Smooth muscle cell (in vitro differentiated cells): Measurements from ENCODE around the gene EPHA5. TPM values are rescaled to one million over a fixed set of nuclear protein-coding genes. Genes with fewer than 3 reads are reported as not detected.

Source experiments
- DNase-seq: peaks from one replicate; lab custom pipeline; 2025; ENCODE audit not compliant: unreplicated experiment; lab: John Stamatoyannopoulos, UW
- H2AFZ ChIP-seq: fragments of 200-600 bp; sonication (generic); 2 replicates; pipeline ENCODE4 v1.6.0; 2016; ENCODE audit warnings: antibody characterized with exemption, low read depth, mild to moderate bottlenecking
- H3F3A ChIP-seq: fragments of 200-600 bp; sonication (generic); 2 replicates; pipeline ENCODE4 v1.6.0; 2017; ENCODE audit warnings: antibody characterized with exemption, low read depth
- H3K27ac ChIP-seq: fragments of 200-600 bp; sonication (generic); 2 replicates; pipeline ENCODE4 v1.5.1; 2016; ENCODE audit warnings: low read depth, mild to moderate bottlenecking
- H3K27me3 ChIP-seq: fragments of 200-600 bp; sonication (generic); 2 replicates; pipeline ENCODE4 v1.6.1; 2016; ENCODE audit warnings: low read depth, mild to moderate bottlenecking
- H3K36me3 ChIP-seq: fragments of 200-600 bp; sonication (generic); 2 replicates; pipeline ENCODE4 v1.5.1; 2016; ENCODE audit warnings: low read depth
- H3K4me1 ChIP-seq: fragments of 200-600 bp; sonication (generic); 2 replicates; pipeline ENCODE4 v1.5.1; 2016; ENCODE audit warnings: low read depth
- H3K4me2 ChIP-seq: fragments of 200-600 bp; sonication (generic); 2 replicates; pipeline ENCODE4 v1.6.0; 2016; ENCODE audit warnings: mild to moderate bottlenecking
- H3K4me3 ChIP-seq: fragments of 200-600 bp; sonication (generic); 2 replicates; pipeline ENCODE4 v1.5.1; 2016; ENCODE audit warnings: mild to moderate bottlenecking
- H3K79me2 ChIP-seq: fragments of 200-600 bp; sonication (generic); 2 replicates; pipeline ENCODE4 v1.6.0; 2016; ENCODE audit warnings: low read depth, mild to moderate bottlenecking
- H3K9ac ChIP-seq: fragments of 200-600 bp; sonication (generic); 2 replicates; pipeline ENCODE4 v1.6.0; 2016; ENCODE audit warnings: low read depth
- H3K9me3 ChIP-seq: fragments of 200-600 bp; sonication (generic); replicated peaks from 2 replicates; pipeline ENCODE4 v1.5.1; 2016; ENCODE audit warnings: low read depth
- H4K20me1 ChIP-seq: fragments of 200-600 bp; sonication (generic); 2 replicates; pipeline ENCODE4 v1.6.0; 2016; ENCODE audit warnings: low read depth
- CTCF ChIP-seq: fragments of 200-600 bp; sonication (generic); IDR thresholded peaks from 2 replicates; pipeline ENCODE4 v1.5.1; 2017; ENCODE audit warnings: borderline replicate concordance, mild to moderate bottlenecking, antibody characterized with exemption; ENCODE audit not compliant: insufficient read depth, poor library complexity, severe bottlenecking
- WGBS: methylation state at CpG from one replicate; pipeline ENCODE4 v1.1.7; 2016; ENCODE audit warnings: low lambda C conversion rate; 5-methylcytosine and 5-hydroxymethylcytosine counted together
- polyA plus RNA-seq: library from polyadenylated mRNA; unstranded; fragments of >200 nt; fragmentation: Nextera tagmentation; extraction: Ambion mirVana; gene quantifications from 2 replicates; pipeline ENCODE4 v1.2.1, GENCODE V29; 2016
- total RNA-seq: library from RNA; depleted of rRNA; stranded (reverse); fragments of >200 nt; gene quantifications from 2 replicates; pipeline ENCODE4 v1.2.3, GENCODE V29; 2014

The EPHA5 gene
- total and polyA plus RNA-seq, 2 experiments from 2014 or later: 0.04 TPM; not detected in 1

- Histone ChIP-seq H3K9me3 (no peaks in the 10 kb centered on the region), H3K27me3 (no peaks in the 10 kb centered on the region), H4K20me1 (no peaks in the 10 kb centered on the region), H3K4me2 (no peak overlapping the region), H3K27ac (no peak overlapping the region), H3K4me1 (no peaks in the 10 kb centered on the region), H2AFZ (no peak overlapping the region), H3K4me3 (no peak overlapping the region), H3K36me3 (no peaks in the 10 kb centered on the region), H3F3A (no peaks in the 10 kb centered on the region), H3K79me2 (no peaks in the 10 kb centered on the region), H3K9ac (no peak overlapping the region)
- WGBS: 95% methylated on average over 2 of the region's 2 CpGs
- TF ChIP-seq CTCF: no peak
- DNase-seq: no peak
Observed at GRCh38 chr4:65392488-65392887, 277.8 kb downstream of the EPHA5 start.

GRCh38 chr4:65391814-65392213, 278.5 kb downstream of the EPHA5 start:
- no peak for TF ChIP-seq CTCF
- Histone ChIP-seq H3K4me1 (no peaks in the 10 kb centered on the region), H3F3A (no peaks in the 10 kb centered on the region), H2AFZ (no peak overlapping the region), H3K4me3 (no peak overlapping the region), H3K4me2 (no peak overlapping the region), H3K27ac (no peak overlapping the region), H3K9me3 (no peaks in the 10 kb centered on the region), H3K9ac (no peak overlapping the region), H3K79me2 (no peaks in the 10 kb centered on the region), H3K36me3 (no peaks in the 10 kb centered on the region), H3K27me3 (no peaks in the 10 kb centered on the region), H4K20me1 (no peaks in the 10 kb centered on the region)
- WGBS: 83% methylated on average over 2 of the region's 2 CpGs
- no peak for DNase-seq

GRCh38 chr4:65391382-65391781, 278.9 kb downstream of the EPHA5 start:
- Histone ChIP-seq H3K79me2 (no peaks in the 10 kb centered on the region), H3K9ac (no peak overlapping the region), H3K27me3 (no peaks in the 10 kb centered on the region), H3K9me3 (no peaks in the 10 kb centered on the region), H3K4me3 (no peak overlapping the region), H3F3A (no peaks in the 10 kb centered on the region), H2AFZ (no peak overlapping the region), H3K4me2 (no peak overlapping the region), H3K27ac (no peak overlapping the region), H3K36me3 (no peaks in the 10 kb centered on the region), H4K20me1 (no peaks in the 10 kb centered on the region), H3K4me1 (no peaks in the 10 kb centered on the region)
- 100% methylated on average over 1 of the region's 1 CpG for WGBS
- no peak for TF ChIP-seq CTCF
- DNase-seq: no peak

GRCh38 chr4:65386927-65387326, 283.4 kb downstream of the EPHA5 start:
- H3K27ac ChIP-seq: no peak overlapping the region
- H2AFZ ChIP-seq: no peak overlapping the region
- H3K9ac ChIP-seq: no peak overlapping the region
- H3K79me2 ChIP-seq: no peaks in the 10 kb centered on the region
- no peak for DNase-seq
- H3K4me2 ChIP-seq: no peak overlapping the region
- H4K20me1 ChIP-seq: no peaks in the 10 kb centered on the region
- H3K9me3 ChIP-seq: no peaks in the 10 kb centered on the region
- no peaks in the 10 kb centered on the region for H3K4me1 ChIP-seq
- no peaks in the 10 kb centered on the region for H3F3A ChIP-seq
- H3K27me3 ChIP-seq: no peaks in the 10 kb centered on the region
- WGBS: 88% methylated on average over 5 of the region's 5 CpGs
- no peaks in the 10 kb centered on the region for H3K36me3 ChIP-seq
- TF ChIP-seq CTCF: no peak
- H3K4me3 ChIP-seq: no peak overlapping the region
